HuH-7 (cell line): ENCODE measurements around the gene WDR75.
A peak's percentile ranks its signal among the peaks of the same experiment; 100 is the strongest.
"Not testable (repeated sequence)": the region's sequence is repeated elsewhere in the genome, so short reads cannot be mapped to it uniquely, and the experiment has no call there.

Experiments
- DNase-seq: peaks from one replicate; pipeline ENCODE4 v3.0.0; 2011; ENCODE audit warnings: low spot score

WDR75 gene

GRCh38 chr2:189441709-189442074 lies 418 bp downstream of the WDR75 start:
- DNase-seq, result no peak

GRCh38 chr2:189442468-189442867 lies 1.2 kb downstream of the WDR75 start:
- DNase-seq, result no peak

- DNase-seq, result no peak
These were observed 3.0 kb downstream of the WDR75 start for GRCh38 chr2:189444322-189444721.

GRCh38 chr2:189446780-189447179 lies 5.5 kb downstream of the WDR75 start:
- no peak for DNase-seq

GRCh38 chr2:189454009-189454408 lies 12.7 kb downstream of the WDR75 start:
- DNase-seq, result no peak

- DNase-seq, result no peak
These were observed 23.8 kb downstream of the WDR75 start for GRCh38 chr2:189465076-189465475.

GRCh38 chr2:189465478-189465877 lies 24.2 kb downstream of the WDR75 start:
- no peak for DNase-seq

- DNase-seq, result no peak
These were observed 24.8 kb downstream of the WDR75 start for GRCh38 chr2:189466046-189466445.

- DNase-seq, result peak; percentile 23
These were observed 25.4 kb downstream of the WDR75 start for GRCh38 chr2:189466656-189467055.

GRCh38 chr2:189467160-189467559 lies 25.9 kb downstream of the WDR75 start:
- no peak for DNase-seq

- no peak for DNase-seq
These were observed 26.3 kb downstream of the WDR75 start for GRCh38 chr2:189467593-189467992.

- DNase-seq, result no peak
These were observed 33.3 kb downstream of the WDR75 start for GRCh38 chr2:189474526-189474925.

GRCh38 chr2:189477756-189478155 lies 36.5 kb downstream of the WDR75 start:
- DNase-seq, result no peak

GRCh38 chr2:189478289-189478688 lies 37.0 kb downstream of the WDR75 start:
- DNase-seq, result not testable (repeated sequence)

- DNase-seq, result no peak
These were observed 39.8 kb downstream of the WDR75 start for GRCh38 chr2:189481071-189481470.

GRCh38 chr2:189483571-189483970 lies 42.3 kb downstream of the WDR75 start:
- peak; percentile 10 for DNase-seq

- DNase-seq, result peak; percentile 17
These were observed 42.9 kb downstream of the WDR75 start for GRCh38 chr2:189483980-189484740.

- DNase-seq, result no peak
These were observed 43.9 kb downstream of the WDR75 start for GRCh38 chr2:189485146-189485545.

GRCh38 chr2:189486237-189486770 lies 45.0 kb downstream of the WDR75 start:
- DNase-seq, result no peak

GRCh38 chr2:189487283-189488007 lies 46.2 kb downstream of the WDR75 start:
- DNase-seq, result no peak

- no peak for DNase-seq
These were observed 46.7 kb downstream of the WDR75 start for GRCh38 chr2:189488008-189488310.

- DNase-seq, result no peak
These were observed 51.2 kb downstream of the WDR75 start for GRCh38 chr2:189492451-189492850.

- no peak for DNase-seq
These were observed 56.9 kb downstream of the WDR75 start for GRCh38 chr2:189498205-189498604.

- no peak for DNase-seq
These were observed 57.9 kb downstream of the WDR75 start for GRCh38 chr2:189499137-189499536.
